Calu3 (cell line): Measurements from ENCODE around the gene VNN1. TPM values are rescaled to one million over a fixed set of nuclear protein-coding genes. Genes with fewer than 3 reads are reported as not detected.

Experiments
- BruUV-seq: library from RNA; stranded (reverse); fragments of 400-500 nt; replicated peaks from 2 replicates; lab custom pipeline; 2021; lab: Mats Ljungman, UMichigan
- CTCF ChIA-PET: fragments of 300-600 bp; sonication (Branson Sonifier 250); formaldehyde crosslinking; loops from one replicate; lab custom pipeline; 2022; ENCODE audit warnings: antibody characterized with exemption; lab: Charles Lee
- DNase-seq: peaks from one replicate; pipeline ENCODE4 v3.0.0; 2022
- H3K27ac Mint-ChIP-seq: one replicate; pipeline ENCODE4 v1.8.0; 2022; ENCODE audit warnings: mixed read lengths; ENCODE audit not compliant: unreplicated experiment
- H3K27me3 Mint-ChIP-seq: one replicate; pipeline ENCODE4 v1.8.0; 2022; ENCODE audit warnings: mixed read lengths; ENCODE audit not compliant: unreplicated experiment
- H3K36me3 Mint-ChIP-seq: one replicate; pipeline ENCODE4 v1.8.0; 2022; ENCODE audit warnings: mild to moderate bottlenecking, moderate library complexity, mixed read lengths; ENCODE audit not compliant: insufficient read depth, unreplicated experiment
- H3K4me1 Mint-ChIP-seq: one replicate; pipeline ENCODE4 v1.8.0; 2022; ENCODE audit warnings: mild to moderate bottlenecking, low read depth, mixed read lengths; ENCODE audit not compliant: unreplicated experiment
- H3K4me3 Mint-ChIP-seq: one replicate; pipeline ENCODE4 v1.8.0; 2022; ENCODE audit warnings: mild to moderate bottlenecking, low read depth, moderate library complexity, mixed read lengths; ENCODE audit not compliant: unreplicated experiment
- H3K9me3 Mint-ChIP-seq: one replicate; pipeline ENCODE4 v1.8.0; 2022; ENCODE audit warnings: low read depth, mixed read lengths; ENCODE audit not compliant: unreplicated experiment
- intact Hi-C: fragments of 100-400 bp; cut with micrococcal nuclease; formaldehyde crosslinking; loops from one replicate; pipeline ENCODE4 v1.10.0; 2022; ENCODE audit not compliant: unreplicated experiment
- total RNA-seq: library from RNA; stranded (reverse); gene quantifications from 2 replicates; pipeline ENCODE4 v1.2.3, GENCODE V29; 2022
- TF ChIP-seq, protein P1 (sequence below): fragments of 200-600 bp; IDR thresholded peaks from one replicate; pipeline ENCODE4 v1.8.0; 2022; ENCODE audit warnings: antibody characterized with exemption; ENCODE audit not compliant: unreplicated experiment

Gene VNN1
- total RNA-seq, 1 experiment from 2014 or later = 13.3 TPM

DNA sequence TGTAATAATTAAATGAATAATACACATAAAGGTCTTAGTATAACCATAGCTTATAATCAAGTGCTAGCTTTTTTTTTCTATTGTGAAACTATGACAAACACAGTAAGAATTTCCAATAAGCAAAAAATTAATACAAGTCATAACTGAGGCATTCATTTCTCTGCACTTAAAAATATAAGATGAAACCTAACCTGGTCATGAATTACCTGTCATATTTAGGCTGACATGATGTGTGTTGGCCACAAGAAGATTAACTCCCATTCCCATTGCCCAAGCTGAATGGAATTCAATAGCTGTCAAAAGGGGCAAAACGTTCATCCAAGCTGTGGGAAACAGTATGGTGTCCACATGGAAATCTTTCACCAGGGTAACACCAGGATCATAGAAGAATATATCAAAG lies 38.4 kb upstream of the VNN1 start:
- no TSS peak for BruUV-seq
- no peak for DNase-seq
- Mint-ChIP-seq H3K4me3 (no peak overlapping the region), H3K9me3 (no peaks in the 10 kb centered on the region), H3K4me1 (peaks cover 24% of the 10 kb centered on the region), H3K27ac (no peak overlapping the region), H3K36me3 (no peaks in the 10 kb centered on the region), H3K27me3 (no peaks in the 10 kb centered on the region)
- CTCF ChIA-PET = interaction anchor here (1.3 kb wide), 1 partner anchor 11 kb away, joined by 3 read pairs; no protein-coding TSS in a partner anchor
- intact Hi-C loops = no loop called here
- TF ChIP-seq, protein P1, sequence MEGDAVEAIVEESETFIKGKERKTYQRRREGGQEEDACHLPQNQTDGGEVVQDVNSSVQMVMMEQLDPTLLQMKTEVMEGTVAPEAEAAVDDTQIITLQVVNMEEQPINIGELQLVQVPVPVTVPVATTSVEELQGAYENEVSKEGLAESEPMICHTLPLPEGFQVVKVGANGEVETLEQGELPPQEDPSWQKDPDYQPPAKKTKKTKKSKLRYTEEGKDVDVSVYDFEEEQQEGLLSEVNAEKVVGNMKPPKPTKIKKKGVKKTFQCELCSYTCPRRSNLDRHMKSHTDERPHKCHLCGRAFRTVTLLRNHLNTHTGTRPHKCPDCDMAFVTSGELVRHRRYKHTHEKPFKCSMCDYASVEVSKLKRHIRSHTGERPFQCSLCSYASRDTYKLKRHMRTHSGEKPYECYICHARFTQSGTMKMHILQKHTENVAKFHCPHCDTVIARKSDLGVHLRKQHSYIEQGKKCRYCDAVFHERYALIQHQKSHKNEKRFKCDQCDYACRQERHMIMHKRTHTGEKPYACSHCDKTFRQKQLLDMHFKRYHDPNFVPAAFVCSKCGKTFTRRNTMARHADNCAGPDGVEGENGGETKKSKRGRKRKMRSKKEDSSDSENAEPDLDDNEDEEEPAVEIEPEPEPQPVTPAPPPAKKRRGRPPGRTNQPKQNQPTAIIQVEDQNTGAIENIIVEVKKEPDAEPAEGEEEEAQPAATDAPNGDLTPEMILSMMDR = no peak

DNA sequence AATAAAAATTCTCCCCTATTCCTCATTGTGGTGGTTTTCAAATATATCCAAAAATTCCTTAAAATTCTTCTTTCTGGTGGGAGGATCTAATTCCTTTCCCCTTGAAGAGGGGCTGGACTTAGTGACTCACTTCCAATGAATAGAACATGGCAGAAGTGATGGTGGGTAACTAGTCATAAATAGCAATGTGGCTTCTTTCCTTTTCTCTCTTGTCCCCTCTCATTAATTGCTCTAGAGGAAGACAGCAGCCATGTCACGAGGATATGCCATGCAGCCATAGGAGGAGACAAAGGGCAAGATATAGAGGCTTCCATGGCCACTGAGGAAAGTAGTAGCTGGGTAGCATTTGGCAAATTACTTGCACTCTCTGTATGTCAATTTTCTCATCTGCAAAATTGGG lies 38.0 kb upstream of the VNN1 start:
- no peak for DNase-seq
- TF ChIP-seq, protein P1 = no peak
- no TSS peak for BruUV-seq
- Mint-ChIP-seq H3K9me3 (no peaks in the 10 kb centered on the region), H3K4me1 (peaks cover 24% of the 10 kb centered on the region), H3K27me3 (no peaks in the 10 kb centered on the region), H3K27ac (no peak overlapping the region), H3K36me3 (no peaks in the 10 kb centered on the region), H3K4me3 (no peak overlapping the region)
- CTCF ChIA-PET = interaction anchor here (1.3 kb wide), 1 partner anchor 12 kb away, joined by 3 read pairs; no protein-coding TSS in a partner anchor
- intact Hi-C loops = no loop called here

DNA sequence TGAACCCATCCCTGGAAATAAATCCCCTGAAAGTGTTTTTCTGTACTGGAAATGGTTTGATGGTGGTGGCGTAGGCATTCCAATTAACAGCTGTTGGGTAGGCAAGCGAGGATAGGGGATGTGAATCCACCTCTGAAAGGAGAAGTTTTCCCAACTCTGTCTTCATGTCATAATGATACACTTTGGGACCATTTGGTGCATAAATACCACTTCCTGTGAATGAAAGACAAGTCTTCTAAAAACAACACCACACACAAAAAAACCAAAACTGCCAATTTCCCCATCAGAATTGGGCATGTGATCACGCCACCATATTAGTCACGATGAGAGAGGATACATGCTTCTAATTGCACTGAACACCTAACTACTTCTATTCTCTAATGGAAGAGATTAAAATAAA lies 37.5 kb upstream of the VNN1 start:
- CTCF ChIA-PET = interaction anchor here (1.3 kb wide), 1 partner anchor 12 kb away, joined by 3 read pairs; no protein-coding TSS in a partner anchor

DNA sequence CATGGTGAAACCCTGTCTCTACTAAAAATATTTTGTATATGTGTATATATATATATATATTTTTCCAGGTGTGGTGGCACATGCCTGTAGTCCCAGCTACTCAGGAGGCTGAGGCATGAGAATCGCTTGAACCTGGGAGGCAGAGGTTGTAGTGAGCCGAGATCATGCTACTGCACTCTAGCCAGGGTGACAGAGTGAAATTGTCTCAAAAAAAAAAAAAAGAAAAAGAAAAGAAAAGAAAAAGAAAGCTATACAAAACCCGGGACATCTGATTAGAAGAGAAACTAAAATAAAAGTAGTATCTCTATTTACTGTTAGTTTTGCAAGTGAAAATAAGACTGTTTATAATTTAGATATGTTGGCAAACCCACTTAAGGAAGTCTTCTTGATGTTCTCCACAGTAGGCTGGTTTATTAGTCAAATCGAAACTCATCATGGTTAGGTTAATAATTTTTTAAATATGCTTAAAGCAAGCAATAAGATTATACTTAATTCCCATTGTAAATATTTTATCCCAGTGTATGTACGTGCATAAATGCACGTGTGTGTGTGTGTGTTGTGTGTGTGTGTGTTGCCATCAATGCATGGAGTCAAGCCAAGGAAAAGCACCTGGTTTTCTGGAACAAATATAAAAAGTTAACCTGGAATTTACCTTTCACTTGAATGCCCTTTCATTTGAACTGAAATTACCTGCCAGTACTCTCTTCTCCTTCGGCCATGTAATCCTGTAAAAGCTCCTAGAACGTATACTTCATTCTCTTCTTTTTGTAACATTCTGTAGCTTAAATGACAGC lies 36.8 kb upstream of the VNN1 start:
- Mint-ChIP-seq H3K27ac (no peak overlapping the region), H3K4me3 (no peak overlapping the region), H3K36me3 (no peaks in the 10 kb centered on the region), H3K9me3 (no peaks in the 10 kb centered on the region), H3K27me3 (no peaks in the 10 kb centered on the region), H3K4me1 (peaks cover 24% of the 10 kb centered on the region)
- TF ChIP-seq, protein P1 = no peak
- no peak for DNase-seq
- intact Hi-C loops = no loop called here
- CTCF ChIA-PET = no interaction called here
- no TSS peak for BruUV-seq

More for the DNA sequence above, 37.5 kb upstream of the VNN1 start:
- Mint-ChIP-seq H3K27me3 (no peaks in the 10 kb centered on the region), H3K4me3 (no peak overlapping the region), H3K36me3 (no peaks in the 10 kb centered on the region), H3K4me1 (peaks cover 24% of the 10 kb centered on the region), H3K9me3 (no peaks in the 10 kb centered on the region), H3K27ac (no peak overlapping the region)
- TF ChIP-seq, protein P1 = no peak
- no peak for DNase-seq
- BruUV-seq = no TSS peak
- intact Hi-C loops = no loop called here
